Measurements from ENCODE around the gene MOB3A. TPM values are rescaled to one million over a fixed set of nuclear protein-coding genes. Genes with fewer than 3 reads are reported as not detected.

Gene MOB3A
- polyA plus RNA-seq, 1 donor (not counting 4 experiments of a cell fraction or from before 2014, with no cell fraction given): 34.2 TPM

GRCh38 chr19:2050349-2050990 lies 45.7 kb downstream of the MOB3A start:
- Histone ChIP-seq H3K36me3 (ENCODE audit: control insufficient read depth in 2 of 2, extremely low read depth in 1 of 2, insufficient read depth in 2 of 2, low read length in 2 of 2) (peaks cover 12 to 19% of the 10 kb centered on the region in 2 experiments), H3K9ac (ENCODE audit: control insufficient read depth, extremely low read depth, insufficient read depth, low read length) (peak overlapping the region; percentile 85), H4K20me1 (ENCODE audit: control insufficient read depth, extremely low read depth, insufficient read depth, low read length) (peaks cover 21% of the 10 kb centered on the region), H3K79me2 (ENCODE audit: control insufficient read depth, insufficient read depth, low read length) (peaks cover 34% of the 10 kb centered on the region), H3K4me3 (ENCODE audit: control insufficient read depth in 2 of 3, extremely low read depth in 1 of 3, insufficient read depth in 2 of 3, low read depth in 1 of 3, low read length in 3 of 3) (peak overlapping the region; percentile 86 to 88 (median 88)), H2AFZ (ENCODE audit: control insufficient read depth, low read length) (no peak overlapping the region), H3K4me2 (ENCODE audit: control insufficient read depth, extremely low read depth, insufficient read depth, low read depth, low read length) (peak overlapping the region; percentile 95), H3K27me3 (ENCODE audit: control insufficient read depth, extremely low read depth, insufficient read depth, low read length) (no peaks in the 10 kb centered on the region), H3K9me3 (ENCODE audit: control insufficient read depth, low read depth, low read length) (no peaks in the 10 kb centered on the region), H3K9me1 (ENCODE audit: control insufficient read depth, extremely low read depth, insufficient read depth, low read length) (peaks cover 3% of the 10 kb centered on the region), H3K4me1 (ENCODE audit: control insufficient read depth, extremely low read depth, insufficient read depth, low read length) (peaks cover 46% of the 10 kb centered on the region), H3K27ac (ENCODE audit: control insufficient read depth, insufficient read depth, low read length) (peak overlapping the region; percentile 58)
- DNase-seq (ENCODE audit: low read depth, low spot score) (no peak), FAIRE-seq (no peak)
- dilution Hi-C loops (cut with MboI; ENCODE audit: extremely low pct_ligation_motif_present, low sequenced_read_pairs): no loop called here
- TF ChIP-seq CTCF (optimal IDR thresholded peaks at IDR 0.05 in 1 of 3, IDR thresholded peaks at IDR 0.05 in 1 of 3, conservative IDR thresholded peaks at IDR 0.05 in 1 of 3; ENCODE audit: extremely low read depth in 1 of 3, insufficient read depth in 2 of 3, low read length in 3 of 3) (no peak), EZH2 (IDR thresholded peaks at IDR 0.05; ENCODE audit: low read length) (no peak)

GRCh38 chr19:2049741-2050348 lies 46.3 kb downstream of the MOB3A start:
- Histone ChIP-seq H3K36me3 (ENCODE audit: control insufficient read depth in 2 of 2, extremely low read depth in 1 of 2, insufficient read depth in 2 of 2, low read length in 2 of 2) (peaks cover 14 to 25% of the 10 kb centered on the region in 2 experiments), H3K4me2 (ENCODE audit: control insufficient read depth, extremely low read depth, insufficient read depth, low read depth, low read length) (peak overlapping the region; percentile 95), H3K4me3 (ENCODE audit: control insufficient read depth in 2 of 3, extremely low read depth in 1 of 3, insufficient read depth in 2 of 3, low read depth in 1 of 3, low read length in 3 of 3) (peak overlapping the region; percentile 86 to 88 (median 88)), H3K27me3 (ENCODE audit: control insufficient read depth, extremely low read depth, insufficient read depth, low read length) (no peaks in the 10 kb centered on the region), H3K9me1 (ENCODE audit: control insufficient read depth, extremely low read depth, insufficient read depth, low read length) (peaks cover 3% of the 10 kb centered on the region), H3K27ac (ENCODE audit: control insufficient read depth, insufficient read depth, low read length) (peak overlapping the region; percentile 58), H3K4me1 (ENCODE audit: control insufficient read depth, extremely low read depth, insufficient read depth, low read length) (peaks cover 42% of the 10 kb centered on the region), H3K79me2 (ENCODE audit: control insufficient read depth, insufficient read depth, low read length) (peaks cover 34% of the 10 kb centered on the region), H3K9ac (ENCODE audit: control insufficient read depth, extremely low read depth, insufficient read depth, low read length) (peak overlapping the region; percentile 85), H4K20me1 (ENCODE audit: control insufficient read depth, extremely low read depth, insufficient read depth, low read length) (peaks cover 21% of the 10 kb centered on the region), H2AFZ (ENCODE audit: control insufficient read depth, low read length) (no peak overlapping the region), H3K9me3 (ENCODE audit: control insufficient read depth, low read depth, low read length) (no peaks in the 10 kb centered on the region)
- TF ChIP-seq EZH2 (IDR thresholded peaks at IDR 0.05; ENCODE audit: low read length) (no peak), CTCF (optimal IDR thresholded peaks at IDR 0.05 in 1 of 3, IDR thresholded peaks at IDR 0.05 in 1 of 3, conservative IDR thresholded peaks at IDR 0.05 in 1 of 3; ENCODE audit: extremely low read depth in 1 of 3, insufficient read depth in 2 of 3, low read length in 3 of 3) (no peak)
- DNase-seq (ENCODE audit: low read depth, low spot score) (no peak), FAIRE-seq (peak; percentile 88)
- dilution Hi-C loops (cut with MboI; ENCODE audit: extremely low pct_ligation_motif_present, low sequenced_read_pairs): no loop called here
